HFFc6 (cell line): Measurements from ENCODE around the gene PACS2. TPM values are rescaled to one million over a fixed set of nuclear protein-coding genes. Genes with fewer than 3 reads are reported as not detected.

Experiments
- DNase-seq: peaks from one replicate; pipeline ENCODE4 v3.0.0-alpha.2; 2018
- H3K27ac Mint-ChIP-seq: 2 replicates; pipeline ENCODE4 v1.8.0; 2020; ENCODE audit warnings: mild to moderate bottlenecking, mixed read lengths
- H3K27me3 Mint-ChIP-seq: 2 replicates; pipeline ENCODE4 v1.8.0; 2021; ENCODE audit warnings: mild to moderate bottlenecking, moderate library complexity, mixed read lengths; ENCODE audit not compliant: insufficient read depth
- H3K36me3 Mint-ChIP-seq: 2 replicates; pipeline ENCODE4 v1.8.0; 2021; ENCODE audit warnings: low read depth, mixed read lengths
- H3K4me1 Mint-ChIP-seq: 2 replicates; pipeline ENCODE4 v1.8.0; 2020; ENCODE audit warnings: low read depth, mixed read lengths
- H3K4me3 Mint-ChIP-seq: 2 replicates; pipeline ENCODE4 v1.8.0; 2020; ENCODE audit warnings: mild to moderate bottlenecking, moderate library complexity, mixed read lengths
- H3K9me3 Mint-ChIP-seq: 2 replicates; pipeline ENCODE4 v1.8.0; 2020; ENCODE audit warnings: mild to moderate bottlenecking, mixed read lengths
- total RNA-seq, 6 experiments: library from RNA; stranded (reverse); fragmentation: NEBNext Ultra II Directional; extraction: Animal tissue kit (Norgen Biotek cat#: 25700); gene quantifications; 2 replicates in 1 of 6; 3 replicates in 5 of 6; pipeline ENCODE4 v1.2.3, GENCODE V29; 2021
- TF ChIP-seq, protein P1 (sequence below): fragments of 200-600 bp; sonication (generic); IDR thresholded peaks from 2 replicates; pipeline ENCODE4 v1.5.0; 2021; ENCODE audit warnings: antibody characterized with exemption, mild to moderate bottlenecking

PACS2 gene
- total RNA-seq, 6 experiments from 2014 or later = 33.5 to 38.5 (median 35.2) TPM

DNA sequence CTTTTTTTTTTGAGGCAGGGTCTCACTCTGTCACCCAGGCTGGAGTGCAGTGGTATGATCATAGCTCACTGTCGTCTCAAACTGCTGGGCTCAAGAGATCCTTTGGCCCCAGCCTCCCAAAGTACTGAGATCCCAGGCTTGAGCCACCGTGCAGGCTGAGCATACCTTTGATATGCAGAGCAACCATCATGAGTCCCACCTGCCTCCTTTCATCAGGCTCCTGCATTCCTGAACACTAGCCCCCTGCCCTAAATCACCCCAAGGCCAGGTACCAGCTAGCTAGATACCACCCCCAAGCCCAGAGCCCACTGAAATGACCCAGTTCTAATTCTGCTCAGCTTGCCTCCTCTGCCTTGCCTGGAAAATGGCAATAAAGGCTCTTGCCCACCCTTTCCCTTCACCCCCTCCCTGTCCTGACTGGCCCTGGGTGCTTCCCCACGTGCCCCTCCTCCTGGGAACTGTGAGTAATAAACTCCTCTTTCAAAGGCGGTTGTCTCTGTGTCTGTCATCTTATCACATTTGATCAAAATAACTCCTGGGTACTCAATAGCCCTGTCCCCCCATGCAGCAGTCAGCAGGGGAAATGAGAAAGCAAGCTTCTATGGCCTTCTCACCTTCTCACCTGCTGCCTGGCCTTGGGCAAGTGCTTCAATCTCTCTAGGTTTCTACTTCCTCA, 7.4 kb upstream of the PACS2 start:
- H3K36me3 Mint-ChIP-seq = peaks cover 5% of the 10 kb centered on the region; the same call in 1 of the 2 replicates

DNA sequence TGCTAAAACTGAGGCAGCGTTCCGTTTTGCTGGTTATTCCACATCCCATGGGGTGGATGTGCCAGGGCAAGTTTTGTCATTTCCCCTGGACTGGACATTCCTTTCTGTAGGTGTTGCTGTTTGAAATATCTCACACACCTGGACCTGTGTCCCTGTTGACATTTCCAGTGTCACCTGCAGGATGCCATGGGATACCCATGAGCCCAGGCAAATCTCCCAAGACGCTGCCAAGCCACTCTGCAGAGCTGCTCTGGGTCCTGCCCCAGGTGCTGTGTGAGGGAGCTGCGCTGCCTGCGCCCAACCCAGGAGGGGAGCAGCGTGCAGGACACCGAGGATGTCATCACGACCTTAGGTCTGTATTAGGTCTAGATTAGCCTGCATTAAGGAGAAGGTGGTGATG, 5.2 kb upstream of the PACS2 start:
- H3K4me1 Mint-ChIP-seq = 0 out of 2 replicates have a peak, but pooled peaks cover 5% of the 10 kb centered on the region
- no peak overlapping the region for H3K27ac Mint-ChIP-seq
- no peaks in the 10 kb centered on the region for H3K9me3 Mint-ChIP-seq
- no peaks in the 10 kb centered on the region for H3K36me3 Mint-ChIP-seq
- TF ChIP-seq, protein P1, sequence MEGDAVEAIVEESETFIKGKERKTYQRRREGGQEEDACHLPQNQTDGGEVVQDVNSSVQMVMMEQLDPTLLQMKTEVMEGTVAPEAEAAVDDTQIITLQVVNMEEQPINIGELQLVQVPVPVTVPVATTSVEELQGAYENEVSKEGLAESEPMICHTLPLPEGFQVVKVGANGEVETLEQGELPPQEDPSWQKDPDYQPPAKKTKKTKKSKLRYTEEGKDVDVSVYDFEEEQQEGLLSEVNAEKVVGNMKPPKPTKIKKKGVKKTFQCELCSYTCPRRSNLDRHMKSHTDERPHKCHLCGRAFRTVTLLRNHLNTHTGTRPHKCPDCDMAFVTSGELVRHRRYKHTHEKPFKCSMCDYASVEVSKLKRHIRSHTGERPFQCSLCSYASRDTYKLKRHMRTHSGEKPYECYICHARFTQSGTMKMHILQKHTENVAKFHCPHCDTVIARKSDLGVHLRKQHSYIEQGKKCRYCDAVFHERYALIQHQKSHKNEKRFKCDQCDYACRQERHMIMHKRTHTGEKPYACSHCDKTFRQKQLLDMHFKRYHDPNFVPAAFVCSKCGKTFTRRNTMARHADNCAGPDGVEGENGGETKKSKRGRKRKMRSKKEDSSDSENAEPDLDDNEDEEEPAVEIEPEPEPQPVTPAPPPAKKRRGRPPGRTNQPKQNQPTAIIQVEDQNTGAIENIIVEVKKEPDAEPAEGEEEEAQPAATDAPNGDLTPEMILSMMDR = no peak
- H3K27me3 Mint-ChIP-seq = no peaks in the 10 kb centered on the region
- no peak overlapping the region for H3K4me3 Mint-ChIP-seq
- DNase-seq = no peak

More for the DNA sequence above, 7.4 kb upstream of the PACS2 start:
- Mint-ChIP-seq H3K4me3 (no peak overlapping the region), H3K27me3 (no peaks in the 10 kb centered on the region), H3K27ac (no peak overlapping the region), H3K9me3 (no peaks in the 10 kb centered on the region), H3K4me1 (peaks cover 5% of the 10 kb centered on the region; the same call in 1 of the 2 replicates)
- TF ChIP-seq, protein P1 = no peak
- DNase-seq = no peak

DNA sequence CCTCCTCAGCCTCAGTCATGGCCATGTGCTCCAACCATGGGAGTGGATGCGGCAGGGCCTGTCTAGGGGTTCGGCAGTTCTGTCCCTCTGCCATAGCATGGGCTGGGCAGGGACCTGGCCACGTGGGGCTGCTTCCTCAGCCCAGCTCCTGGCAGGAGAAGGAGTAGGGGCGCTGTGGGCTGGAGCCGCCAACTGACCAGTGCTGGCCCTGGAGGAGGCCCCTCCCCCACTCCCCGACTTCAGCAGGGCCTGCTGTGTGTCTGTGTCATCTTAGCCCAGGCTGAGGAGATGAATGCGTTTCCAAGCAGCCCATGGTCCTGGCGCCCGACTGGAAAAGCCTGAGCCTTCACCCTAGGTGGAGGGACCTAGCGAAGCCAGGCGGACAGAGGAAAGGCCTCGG, 2.7 kb upstream of the PACS2 start:
- H3K4me3 Mint-ChIP-seq = no peak overlapping the region
- peaks cover 20% of the 10 kb centered on the region for H3K4me1 Mint-ChIP-seq
- no peaks in the 10 kb centered on the region for H3K9me3 Mint-ChIP-seq
- H3K27ac Mint-ChIP-seq = no peak overlapping the region
- no peaks in the 10 kb centered on the region for H3K36me3 Mint-ChIP-seq
- TF ChIP-seq, protein P1 = no peak
- no peak for DNase-seq
- H3K27me3 Mint-ChIP-seq = no peaks in the 10 kb centered on the region; the same call in 1 of the 2 replicates

DNA sequence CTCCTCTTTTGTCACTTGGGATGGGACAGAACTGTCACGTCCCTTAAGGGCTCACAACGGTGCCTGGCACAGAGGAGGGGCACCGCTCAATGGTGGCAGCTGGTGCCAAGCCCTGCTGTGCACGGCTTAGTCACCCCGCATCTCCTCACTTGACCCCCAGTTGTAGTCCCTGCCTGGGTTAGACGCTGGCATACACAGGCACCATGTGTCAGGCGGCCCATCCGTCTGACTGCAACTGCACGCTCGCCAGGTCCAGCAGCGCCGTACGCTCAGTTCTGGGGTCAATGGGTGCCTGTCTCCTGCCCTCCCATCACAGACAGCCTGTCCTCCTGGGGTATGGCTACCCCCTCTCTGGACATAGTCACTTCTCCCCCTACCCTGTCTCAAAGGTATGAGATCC, 1.6 kb upstream of the PACS2 start:
- H3K27me3 Mint-ChIP-seq = no peaks in the 10 kb centered on the region; the same call in 1 of the 2 replicates
- H3K4me1 Mint-ChIP-seq = peaks cover 32% of the 10 kb centered on the region
- no peaks in the 10 kb centered on the region for H3K36me3 Mint-ChIP-seq
- no peak overlapping the region for H3K4me3 Mint-ChIP-seq
- no peak overlapping the region for H3K27ac Mint-ChIP-seq
- H3K9me3 Mint-ChIP-seq = no peaks in the 10 kb centered on the region
- no peak for DNase-seq
- TF ChIP-seq, protein P1 = no peak

DNA sequence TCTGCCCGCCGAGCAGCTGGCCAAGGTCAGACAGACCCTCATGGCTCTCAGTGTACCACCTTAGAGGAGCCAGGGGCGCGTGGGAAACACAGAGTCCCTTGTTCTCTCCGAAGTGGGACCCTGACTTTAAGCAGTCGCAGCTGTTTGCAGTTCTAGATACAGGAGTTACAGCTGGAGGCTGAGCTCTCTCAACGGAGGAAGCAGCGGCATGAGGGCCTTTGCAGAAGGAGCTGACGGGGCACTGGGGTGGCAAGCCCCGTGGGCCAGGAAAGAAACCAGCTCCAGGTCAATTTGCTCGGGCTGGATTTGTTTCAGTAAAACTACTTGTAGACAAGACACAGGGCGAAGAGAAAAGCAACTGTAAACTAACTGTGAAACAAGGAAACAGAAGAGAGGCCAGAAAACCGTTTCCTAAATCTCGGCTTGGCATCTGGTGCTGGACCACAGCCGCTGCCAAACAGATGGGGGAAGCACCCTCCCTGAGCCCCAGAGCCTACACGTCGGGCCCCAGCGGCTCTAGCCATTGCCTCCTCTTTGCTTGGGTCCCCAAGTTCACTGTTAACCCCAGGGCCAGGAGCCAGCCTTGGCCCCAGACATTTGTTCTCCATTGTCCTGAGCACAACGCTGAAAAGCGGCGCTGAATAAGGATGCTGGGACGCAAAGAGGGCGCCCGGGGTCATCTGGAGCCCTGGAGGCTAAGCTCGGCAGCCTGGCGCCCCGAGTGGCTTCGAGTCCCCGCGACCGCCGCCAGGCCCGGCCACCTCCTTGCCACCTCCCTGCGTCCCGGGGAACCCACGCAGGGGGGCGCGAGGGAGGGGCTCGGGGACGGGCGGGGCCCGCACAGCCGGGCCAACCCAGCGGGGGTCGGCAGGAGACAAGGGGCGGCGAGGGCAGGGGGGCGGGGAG, 914 bp upstream of the PACS2 start:
- Mint-ChIP-seq H3K27ac (peak overlapping the region; percentile 74), H3K4me1 (peaks cover 34% of the 10 kb centered on the region), H3K4me3 (peak overlapping the region; percentile 84), H3K36me3 (no peaks in the 10 kb centered on the region), H3K27me3 (no peaks in the 10 kb centered on the region; the same call in 1 of the 2 replicates), H3K9me3 (no peaks in the 10 kb centered on the region)
- DNase-seq = no peak
- TF ChIP-seq, protein P1 = no peak
